22Rv1 (cell line): Measurements from ENCODE around the gene HDAC5.
"Not testable (repeated sequence)": the region's sequence is repeated elsewhere in the genome, so short reads cannot be mapped to it uniquely, and the experiment has no call there.

Source experiments
- CTCF ChIP-seq: fragments of 450-650 bp; IDR thresholded peaks from 2 replicates; pipeline ENCODE4 v1.5.1; 2017; ENCODE audit warnings: mild to moderate bottlenecking
- ZFX ChIP-seq: fragments of 450-650 bp; IDR thresholded peaks from 2 replicates; pipeline ENCODE4 v1.6.1; 2017; ENCODE audit warnings: antibody characterized with exemption, borderline replicate concordance

GRCh38 chr17:44131372-44131771, 7.9 kb upstream of the HDAC5 start:
- TF ChIP-seq CTCF, ZFX: not testable (repeated sequence)
